PC-9 (cell line): ENCODE data around the gene IQGAP1. TPM values are rescaled to one million over a fixed set of nuclear protein-coding genes. Genes with fewer than 3 reads are reported as not detected.

Experiments used
- BruUV-seq: library from RNA; stranded (reverse); fragments of 400-500 nt; replicated peaks from 2 replicates; lab custom pipeline; 2021; lab: Mats Ljungman, UMichigan
- CTCF ChIA-PET: fragments of 300-600 bp; sonication (Branson Sonifier 250); formaldehyde crosslinking; loops from one replicate; lab custom pipeline; 2022; ENCODE audit warnings: antibody characterized with exemption; lab: Charles Lee
- POLR2A ChIA-PET: fragments of 300-600 bp; sonication (Branson Sonifier 250); formaldehyde crosslinking; loops from one replicate; lab custom pipeline; 2022; ENCODE audit warnings: antibody characterized with exemption; ENCODE audit not compliant: unreplicated experiment; lab: Charles Lee
- DNase-seq, 2 experiments: peaks; one replicate each; pipeline versions ENCODE4 v3.0.0 to v3.0.0-alpha.2; 2015 to 2022; ENCODE audit warnings: mixed read lengths in 1 of 2
- H2AFZ ChIP-seq: fragments of 200-600 bp; sonication (generic); 2 replicates; pipeline ENCODE4 v1.8.1; 2017; ENCODE audit warnings: antibody characterized with exemption
- H3F3A ChIP-seq: fragments of 200-600 bp; sonication (generic); 2 replicates; pipeline ENCODE4 v1.8.1; 2017; ENCODE audit warnings: antibody characterized with exemption, mild to moderate bottlenecking, low read depth; ENCODE audit not compliant: insufficient read depth
- H3K27ac ChIP-seq: fragments of 200-600 bp; sonication (generic); 2 replicates; pipeline ENCODE4 v1.6.1; 2016; ENCODE audit warnings: mixed run types
- H3K27me3 ChIP-seq: fragments of 200-600 bp; sonication (generic); 2 replicates; pipeline ENCODE4 v1.6.1; 2016; ENCODE audit warnings: low read depth, mixed run types; ENCODE audit not compliant: insufficient read depth
- H3K36me3 ChIP-seq: fragments of 200-600 bp; sonication (generic); 2 replicates; pipeline ENCODE4 v1.6.1; 2016; ENCODE audit warnings: low read depth, mixed run types
- H3K4me1 ChIP-seq: fragments of 200-600 bp; sonication (generic); replicated peaks from 2 replicates; pipeline ENCODE4 v1.6.1; 2016; ENCODE audit warnings: mixed run types; ENCODE audit not compliant: insufficient read depth
- H3K4me2 ChIP-seq: fragments of 200-600 bp; sonication (generic); 2 replicates; pipeline ENCODE4 v1.6.1; 2017; ENCODE audit warnings: mixed run types
- H3K4me3 ChIP-seq: fragments of 200-600 bp; sonication (generic); 2 replicates; pipeline ENCODE4 v1.6.1; 2016; ENCODE audit warnings: mixed run types
- H3K79me2 ChIP-seq: fragments of 200-600 bp; sonication (generic); 2 replicates; pipeline ENCODE4 v1.6.1; 2017; ENCODE audit warnings: low read depth, mixed run types
- H3K9me2 ChIP-seq: fragments of 200-600 bp; sonication (generic); 2 replicates; pipeline ENCODE4 v1.8.1; 2017; ENCODE audit warnings: mild to moderate bottlenecking; ENCODE audit not compliant: insufficient read depth
- H3K9me3 ChIP-seq: fragments of 200-600 bp; sonication (generic); 2 replicates; pipeline ENCODE4 v1.8.1; 2016; ENCODE audit warnings: low read depth; ENCODE audit not compliant: insufficient read depth
- H4K20me1 ChIP-seq: fragments of 200-600 bp; sonication (generic); 2 replicates; pipeline ENCODE4 v1.8.1; 2017; ENCODE audit not compliant: insufficient read depth
- CTCF ChIP-seq: fragments of 200-600 bp; sonication (generic); conservative IDR thresholded peaks from 2 replicates; pipeline ENCODE4 v1.6.1; 2017; ENCODE audit warnings: mixed run types, antibody characterized with exemption, mild to moderate bottlenecking, moderate library complexity
- EZH2 ChIP-seq: fragments of 200-600 bp; sonication (generic); IDR thresholded peaks from 2 replicates; pipeline ENCODE4 v1.8.0; 2017; ENCODE audit warnings: antibody characterized with exemption, low read depth
- intact Hi-C: fragments of 100-400 bp; cut with micrococcal nuclease; formaldehyde crosslinking; loops from one replicate; pipeline ENCODE4 v1.10.0; 2022; ENCODE audit not compliant: unreplicated experiment
- total RNA-seq: library from RNA; stranded (reverse); gene quantifications from 2 replicates; pipeline ENCODE4 v1.2.3, GENCODE V29; 2021

The IQGAP1 gene
- total RNA-seq, 1 experiment from 2014 or later = 164 TPM

- intact Hi-C loops = loop anchor here (10.0 kb wide), 1 partner anchor 452 kb away; the partner anchor contains the start of genes HDDC3 and UNC45A
- peaks cover 47% of the 10 kb centered on the region for H3K36me3 ChIP-seq
Measured at GRCh38 chr15:90483012-90483307, 94.9 kb downstream of the IQGAP1 start.

GRCh38 chr15:90483637-90484036, 95.6 kb downstream of the IQGAP1 start:
- Histone ChIP-seq H3K27ac (no peak overlapping the region), H3K9me2 (no peaks in the 10 kb centered on the region), H3K79me2 (peaks cover 13% of the 10 kb centered on the region; the same call in 1 of the 2 replicates), H3K4me1 (peaks cover 29% of the 10 kb centered on the region), H3K36me3 (peaks cover 46% of the 10 kb centered on the region), H3K9me3 (no peaks in the 10 kb centered on the region), H2AFZ (no peak overlapping the region), H4K20me1 (no peaks in the 10 kb centered on the region), H3K27me3 (no peaks in the 10 kb centered on the region), H3F3A (peaks cover 30% of the 10 kb centered on the region), H3K4me2 (no peak overlapping the region), H3K4me3 (no peak overlapping the region)
- DNase-seq = no peak
- no TSS peak for BruUV-seq
- ChIA-PET POLR2A (interaction anchor here (0.6 kb wide), 1 partner anchor 119 kb away, joined by 3 read pairs; no protein-coding TSS in a partner anchor), CTCF (interaction anchor here (2.7 kb wide), 1 partner anchor 164 kb away, joined by 24 read pairs; no protein-coding TSS in a partner anchor)
- TF ChIP-seq EZH2 = no peak
- TF ChIP-seq CTCF = no peak
- intact Hi-C loops = loop anchor here (10.0 kb wide), 1 partner anchor 451 kb away; the partner anchor contains the start of genes HDDC3 and UNC45A

More at GRCh38 chr15:90483012-90483307, 94.9 kb downstream of the IQGAP1 start:
- POLR2A ChIA-PET = interaction anchor here (0.6 kb wide), 1 partner anchor 119 kb away, joined by 3 read pairs; no protein-coding TSS in a partner anchor
- TF ChIP-seq EZH2 (no peak), CTCF (no peak)
- H2AFZ ChIP-seq = no peak overlapping the region
- no peak for DNase-seq
- CTCF ChIA-PET = interaction anchor here (1.9 to 2.7 kb wide), 2 partner anchors 163 to 190 kb away, joined by 6 to 24 read pairs; no protein-coding TSS in a partner anchor
- H3K4me2 ChIP-seq = no peak overlapping the region
- H3K9me2 ChIP-seq = no peaks in the 10 kb centered on the region
- no peak overlapping the region for H3K27ac ChIP-seq
- no peaks in the 10 kb centered on the region for H4K20me1 ChIP-seq
- H3K4me1 ChIP-seq = peaks cover 36% of the 10 kb centered on the region
- no peaks in the 10 kb centered on the region for H3K9me3 ChIP-seq
- H3K4me3 ChIP-seq = no peak overlapping the region
- H3K79me2 ChIP-seq = peaks cover 13% of the 10 kb centered on the region; the same call in 1 of the 2 replicates
- peaks cover 36% of the 10 kb centered on the region for H3F3A ChIP-seq
- BruUV-seq = no TSS peak
- no peaks in the 10 kb centered on the region for H3K27me3 ChIP-seq

- Histone ChIP-seq H3F3A (peaks cover 12% of the 10 kb centered on the region; the same call in 1 of the 2 replicates), H3K4me1 (no peaks in the 10 kb centered on the region), H3K36me3 (peaks cover 46% of the 10 kb centered on the region), H3K79me2 (no peaks in the 10 kb centered on the region), H2AFZ (no peak overlapping the region), H3K27me3 (no peaks in the 10 kb centered on the region), H3K9me3 (no peaks in the 10 kb centered on the region), H3K4me3 (no peak overlapping the region), H3K27ac (no peak overlapping the region), H3K9me2 (no peaks in the 10 kb centered on the region), H3K4me2 (no peak overlapping the region), H4K20me1 (no peaks in the 10 kb centered on the region)
- POLR2A ChIA-PET = no interaction called here
- DNase-seq = no peak
- intact Hi-C loops = loop anchor here (10.0 kb wide), 1 partner anchor 448 kb away; the partner anchor contains the start of genes HDDC3 and UNC45A
- no peak for TF ChIP-seq EZH2
- no peak for TF ChIP-seq CTCF
- BruUV-seq = no TSS peak
- CTCF ChIA-PET = no interaction called here
Measured at GRCh38 chr15:90487186-90487585, 99.1 kb downstream of the IQGAP1 start.
